ENCODE measurements around the gene MRGPRF.

GRCh38 chr11:69011624-69012091 lies 1.4 kb downstream of the MRGPRF start:
- TF ChIP-seq EZH2phosphoT487 (IDR thresholded peaks at IDR 0.05; ENCODE audit: borderline replicate concordance) (no peak), CTCF (conservative IDR thresholded peaks at IDR 0.05; ENCODE audit: low read length) (no peak)

Data from Loucy (cell line).